ENCODE measurements around the gene SRRM5.
"Not testable (repeated sequence)": the region's sequence is repeated elsewhere in the genome, so short reads cannot be mapped to it uniquely, and the experiment has no call there.

The SRRM5 gene

GRCh38 chr19:43638995-43639518 lies 27.2 kb downstream of the SRRM5 start:
- no peak for FAIRE-seq

DNA sequence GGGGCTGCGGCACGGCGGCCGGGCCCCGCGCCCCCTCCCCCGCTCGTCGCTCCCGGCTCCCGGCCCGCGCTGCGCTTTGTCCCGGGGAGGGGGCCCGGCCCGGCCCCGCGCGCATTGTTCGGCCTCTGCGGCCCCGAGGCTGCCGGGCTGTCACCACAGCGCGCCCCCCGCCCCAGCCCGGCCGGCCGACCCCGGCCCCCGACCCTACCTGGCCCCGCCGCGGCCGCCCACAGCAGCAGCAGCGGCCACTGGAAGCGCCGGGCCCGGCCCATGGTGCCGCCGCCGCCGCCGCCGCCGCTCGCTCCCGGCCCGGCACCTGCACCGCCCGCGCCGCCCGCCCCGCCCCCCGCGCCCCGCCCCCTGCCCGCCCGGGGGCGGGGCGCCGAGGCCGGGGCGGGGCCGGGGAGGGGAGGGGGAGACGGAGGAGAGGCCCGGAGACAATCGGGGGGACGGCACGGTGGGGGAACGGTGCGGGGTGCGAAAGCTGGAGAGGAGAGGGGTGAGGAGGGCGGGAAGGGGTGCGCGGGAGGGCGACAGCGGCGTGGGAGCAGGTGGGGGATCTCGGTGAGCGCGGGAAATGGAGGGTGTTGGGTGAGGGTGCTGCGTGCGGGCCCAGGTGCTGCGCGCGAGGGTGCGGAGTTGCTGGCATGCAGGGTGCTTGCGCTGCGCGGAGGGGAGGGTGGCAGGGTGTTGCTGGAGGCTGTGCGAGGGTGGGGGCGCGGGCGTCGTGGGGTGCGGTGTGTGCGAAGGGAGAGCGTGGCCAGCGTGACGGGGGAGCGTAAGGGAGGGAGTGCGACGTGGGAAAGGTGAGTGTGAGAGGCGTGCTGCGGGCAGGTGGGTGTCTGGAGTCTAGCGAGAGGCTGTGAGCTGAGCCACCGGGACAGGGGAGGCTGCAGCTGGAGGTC lies 27.9 kb downstream of the SRRM5 start, which contains the start of gene CADM4:
TSS of gene CADM4 (minus strand) at position 332 of the 905 bp plus-strand sequence. CDS start at position 272, 60 bp downstream.
- FAIRE-seq = no peak

DNA sequence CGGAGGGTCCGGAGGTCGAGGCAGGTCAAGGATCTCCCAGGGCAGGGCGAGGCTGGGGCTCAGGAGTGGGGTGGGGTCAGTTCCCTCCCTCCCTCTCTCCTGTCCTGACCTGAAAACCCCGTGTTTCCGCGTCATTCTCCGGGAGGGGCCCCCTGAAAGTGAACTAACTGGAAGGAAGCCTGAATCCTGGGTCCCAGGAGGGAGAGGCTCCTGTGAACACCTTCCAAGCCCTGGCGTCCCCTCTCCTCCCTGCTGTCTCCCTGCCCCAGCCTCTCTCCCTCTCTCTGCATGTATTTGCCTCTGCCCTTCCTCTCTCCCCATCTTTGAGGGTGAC lies 28.5 kb downstream of the SRRM5 start:
- FAIRE-seq = no peak

DNA sequence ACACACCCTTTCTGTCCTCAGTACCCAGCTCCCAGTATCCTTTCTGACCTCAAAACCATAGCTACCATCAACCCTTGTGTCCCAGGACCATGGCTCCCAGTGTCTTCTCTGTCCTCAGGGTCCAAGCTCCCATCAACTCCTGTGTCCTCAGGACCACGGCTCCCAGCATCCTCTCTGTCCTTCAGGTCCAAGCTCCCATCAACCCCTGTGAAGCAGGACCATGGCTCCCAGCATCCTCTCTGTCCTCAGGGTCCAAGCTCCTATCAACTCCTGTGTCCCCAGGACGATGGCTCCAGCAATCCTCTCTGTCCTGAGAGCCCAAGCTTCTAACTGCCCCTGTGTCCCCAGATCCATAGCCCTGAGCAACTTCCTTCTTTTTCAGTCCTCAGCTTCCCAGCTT lies 29.4 kb downstream of the SRRM5 start:
- no peak for FAIRE-seq

- no peak for FAIRE-seq
These were observed 30.6 kb downstream of the SRRM5 start for GRCh38 chr19:43642531-43642930.

- FAIRE-seq = no peak
These were observed 31.4 kb downstream of the SRRM5 start for GRCh38 chr19:43643326-43643725.

GRCh38 chr19:43644181-43644580 lies 32.3 kb downstream of the SRRM5 start:
- no peak for FAIRE-seq

GRCh38 chr19:43648633-43649032 lies 36.7 kb downstream of the SRRM5 start:
- no peak for FAIRE-seq

DNA sequence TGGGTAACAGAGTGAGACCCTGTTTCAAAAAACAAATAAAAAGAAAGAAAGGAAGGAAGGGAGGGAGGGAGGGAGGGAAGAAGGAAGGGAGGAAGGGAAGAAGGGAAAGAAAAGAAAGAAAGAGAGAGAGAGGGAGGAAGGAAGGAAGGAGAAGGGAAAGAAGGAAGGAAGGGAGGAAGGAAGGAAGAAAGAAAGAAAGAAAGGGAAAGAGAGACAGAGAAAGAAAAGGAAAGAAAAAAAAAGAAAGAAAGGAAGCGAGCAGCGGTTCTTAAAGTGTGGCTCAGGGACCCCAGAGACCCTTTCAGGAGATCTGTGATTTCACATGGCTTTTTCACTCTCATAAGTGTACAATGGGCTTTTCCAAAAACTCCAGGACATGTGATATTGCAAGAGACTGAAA lies 37.6 kb downstream of the SRRM5 start:
- FAIRE-seq = no peak

DNA sequence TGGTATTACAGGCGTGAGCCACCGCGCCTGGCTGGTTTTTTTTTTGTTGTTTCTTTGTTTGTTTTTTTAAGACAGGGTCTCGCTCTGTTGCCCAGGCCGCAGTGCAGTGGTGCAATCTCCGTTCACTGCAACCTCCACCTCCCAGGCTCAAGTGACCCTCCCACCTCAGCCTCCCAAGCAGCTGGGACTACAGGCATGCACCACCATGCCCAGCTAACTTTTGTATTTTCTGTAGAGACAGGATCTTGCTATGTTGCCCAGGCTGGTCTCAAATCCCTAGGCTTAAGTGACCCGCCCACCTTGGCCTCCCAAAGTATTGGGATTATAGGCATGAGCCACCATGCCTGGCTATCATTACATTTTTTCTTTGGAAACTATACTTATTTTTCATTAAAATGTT lies 38.4 kb downstream of the SRRM5 start:
- FAIRE-seq = not testable (repeated sequence)

DNA sequence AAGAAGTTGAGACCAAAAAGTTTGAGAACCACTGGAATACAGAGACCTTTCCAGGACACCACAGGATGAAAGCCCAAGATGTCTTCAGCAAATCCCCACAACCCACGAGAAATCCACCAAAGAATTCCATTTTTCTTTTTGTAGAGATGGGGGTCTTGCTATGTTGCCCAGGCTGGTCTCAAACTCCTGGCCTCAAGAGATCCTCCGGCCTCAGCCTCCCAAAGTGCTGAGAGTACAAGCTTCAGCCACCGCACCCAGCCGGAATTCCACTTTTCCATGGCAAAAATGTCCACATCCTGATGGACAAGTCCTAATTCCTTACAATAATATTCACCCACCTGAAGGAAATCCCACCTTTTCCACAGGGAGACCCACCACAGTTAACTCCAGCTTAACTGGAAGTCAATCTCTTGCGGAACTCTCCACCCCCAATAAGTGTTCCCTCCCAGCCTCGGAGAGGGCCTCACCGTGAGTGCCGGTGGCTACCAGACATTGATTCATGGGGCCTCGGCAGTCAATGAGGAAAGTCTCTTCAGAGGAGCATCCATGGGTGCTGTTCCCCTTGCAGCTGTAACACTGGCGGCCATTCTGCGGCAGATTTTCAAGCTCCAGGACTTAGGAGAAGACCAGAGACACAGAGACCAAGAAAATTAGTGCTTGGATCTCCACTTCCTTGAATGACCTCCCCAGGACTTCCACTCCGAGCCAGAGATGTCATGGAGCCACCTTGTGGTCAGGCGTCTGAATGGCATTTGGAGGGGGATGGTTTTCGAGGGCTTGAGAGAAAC lies 40.1 kb downstream of the SRRM5 start:
- FAIRE-seq = no peak

GRCh38 chr19:43652546-43652874 lies 40.6 kb downstream of the SRRM5 start:
- FAIRE-seq = no peak

- FAIRE-seq = no peak
These were observed 44.5 kb downstream of the SRRM5 start for GRCh38 chr19:43656436-43656835.

DNA sequence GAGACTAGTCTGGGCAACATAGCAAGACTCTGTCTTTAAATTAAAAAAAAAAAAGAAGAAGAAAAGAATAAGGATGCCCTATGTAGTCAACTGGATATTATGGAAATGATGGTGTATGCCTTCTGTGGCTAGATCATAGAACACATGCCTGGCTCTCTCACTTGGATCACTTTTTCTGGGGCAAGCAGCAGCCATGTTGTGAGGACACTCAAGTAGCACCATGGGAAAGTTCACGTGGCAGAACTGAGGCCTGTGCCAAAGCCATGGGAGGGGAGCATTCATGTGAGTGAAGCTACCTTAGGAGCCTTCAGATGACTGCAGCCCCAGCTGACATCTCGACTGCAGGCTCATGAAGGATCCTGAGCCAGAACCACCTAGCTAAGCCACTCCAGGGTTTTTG lies 46.1 kb downstream of the SRRM5 start:
- no peak for FAIRE-seq

DNA sequence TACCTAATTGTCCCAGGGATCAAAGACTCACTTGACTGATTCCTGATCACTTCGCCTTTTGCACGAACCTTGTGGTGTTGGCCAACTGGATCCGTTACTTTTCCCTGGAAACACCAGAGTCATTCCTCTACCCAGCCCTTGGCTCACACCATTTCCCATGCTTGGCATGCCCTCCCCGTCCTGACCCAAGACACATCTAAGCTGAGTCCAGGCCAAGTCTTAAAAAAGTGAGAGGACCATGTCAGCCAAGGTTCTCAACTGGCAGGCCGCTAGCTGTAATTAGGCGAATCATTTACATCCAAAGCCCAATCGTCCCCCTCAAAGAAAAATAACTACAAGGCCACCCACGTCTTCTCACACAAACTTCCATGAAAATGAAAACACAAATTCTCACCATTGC lies 46.6 kb downstream of the SRRM5 start:
- no peak for FAIRE-seq

- FAIRE-seq = no peak
These were observed 48.5 kb downstream of the SRRM5 start for GRCh38 chr19:43660301-43660970.

GRCh38 chr19:43660971-43661360 lies 49.1 kb downstream of the SRRM5 start:
- no peak for FAIRE-seq

DNA sequence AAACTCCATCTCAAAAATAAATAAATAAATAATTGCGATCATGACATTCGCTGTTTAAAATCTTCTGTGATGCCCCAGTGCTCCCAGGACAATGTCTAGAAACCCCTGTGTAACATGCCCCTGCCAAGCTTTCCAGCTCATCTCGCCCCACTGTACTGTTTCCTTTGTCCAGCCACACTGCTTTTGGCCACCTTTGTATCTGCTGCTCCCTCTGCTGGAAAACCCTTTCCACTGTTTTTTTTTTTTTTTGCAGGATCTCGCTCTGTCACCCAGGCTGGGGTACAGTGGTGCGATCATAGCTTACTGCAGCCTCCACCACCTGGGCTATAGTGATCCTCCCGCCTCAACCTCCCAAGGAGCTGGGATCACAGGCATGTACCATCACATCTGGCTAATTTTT lies 50.6 kb downstream of the SRRM5 start:
- no peak for FAIRE-seq

DNA sequence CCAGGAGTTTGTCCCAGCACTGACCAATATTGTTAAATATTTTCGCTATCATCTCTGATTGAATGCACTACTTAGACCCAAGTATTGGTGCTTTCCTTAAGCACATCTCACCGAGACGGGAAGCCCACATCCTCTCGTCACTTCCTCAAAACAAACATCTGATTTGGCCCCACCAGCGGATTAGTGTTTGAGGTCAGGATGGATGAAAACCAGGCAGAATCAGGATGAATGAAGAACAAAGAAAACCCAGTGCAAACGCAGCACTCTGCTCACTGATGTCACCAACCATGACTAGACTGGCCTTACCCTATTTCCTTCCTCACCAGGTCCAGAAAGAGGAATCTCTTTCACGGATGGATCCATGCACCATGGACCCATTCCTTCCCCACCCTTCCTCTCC lies 52.1 kb downstream of the SRRM5 start:
- FAIRE-seq = no peak
